SU-DHL-6 (cell line): Measurements from ENCODE around the gene CARD11.

Experiments
- H2AFZ ChIP-seq: fragments of 200-600 bp; sonication (generic); 2 replicates; pipeline ENCODE4 v1.6.1; 2014; ENCODE audit warnings: low read depth, mild to moderate bottlenecking, moderate library complexity, mixed read lengths, antibody characterized with exemption, low read length; ENCODE audit not compliant: severe bottlenecking
- H3F3A ChIP-seq: fragments of 200-600 bp; shearing (Covaris generic); 2 replicates; pipeline ENCODE4 v1.6.0; 2016; ENCODE audit warnings: antibody characterized with exemption, mild to moderate bottlenecking; ENCODE audit not compliant: insufficient read depth
- H3K27ac ChIP-seq: fragments of 200-600 bp; sonication (generic); 2 replicates; pipeline ENCODE4 v1.5.1; 2016; ENCODE audit warnings: low read depth, mild to moderate bottlenecking, low read length, moderate library complexity, mixed read lengths
- H3K27me3 ChIP-seq: fragments of 200-600 bp; sonication (generic), shearing (Covaris generic); 2 replicates; pipeline ENCODE4 v1.6.0; 2014; ENCODE audit warnings: mild to moderate bottlenecking, low read length
- H3K36me3 ChIP-seq: fragments of 200-600 bp; sonication (generic); 2 replicates; pipeline ENCODE4 v1.6.1; 2014; ENCODE audit warnings: mild to moderate bottlenecking, low read length, mixed read lengths
- H3K4me2 ChIP-seq: fragments of 300-600, 200-600 bp; shearing (Covaris generic), sonication (generic); 2 replicates; pipeline ENCODE4 v1.6.0; 2014; ENCODE audit warnings: low read length, low read depth, mild to moderate bottlenecking; ENCODE audit not compliant: poor library complexity, severe bottlenecking
- H3K4me3 ChIP-seq: fragments of 200-600 bp; sonication (generic); 2 replicates; pipeline ENCODE4 v1.5.1; 2014; ENCODE audit warnings: antibody characterized with exemption, low read length, mild to moderate bottlenecking, mixed read lengths; ENCODE audit not compliant: insufficient read depth, poor library complexity, severe bottlenecking
- H3K79me2 ChIP-seq: fragments of 200-600 bp; sonication (generic); 2 replicates; pipeline ENCODE4 v1.6.1; 2014; ENCODE audit warnings: mild to moderate bottlenecking, low read length, moderate library complexity; ENCODE audit not compliant: insufficient read depth
- H3K9ac ChIP-seq: fragments of 200-600 bp; sonication (generic); 2 replicates; pipeline ENCODE4 v1.7.0; 2014; ENCODE audit warnings: mild to moderate bottlenecking, low read length
- H3K9me2 ChIP-seq: fragments of 200-600 bp; sonication (generic); replicated peaks from 2 replicates; pipeline ENCODE4 v1.6.1; 2014; ENCODE audit warnings: low read length; ENCODE audit not compliant: insufficient read depth
- H3K9me3 ChIP-seq: fragments of 200-600 bp; sonication (generic); 2 replicates; pipeline ENCODE4 v1.6.1; 2014; ENCODE audit warnings: low read length, mixed read lengths; ENCODE audit not compliant: insufficient read depth
- H4K20me1 ChIP-seq: fragments of 200-600 bp; sonication (generic); 2 replicates; pipeline ENCODE4 v1.6.1; 2014; ENCODE audit warnings: low read depth, mild to moderate bottlenecking, antibody characterized with exemption, low read length, moderate library complexity, mixed read lengths
- EZH2phosphoT487 ChIP-seq: fragments of 200-600 bp; sonication (generic), shearing (Covaris generic); conservative IDR thresholded peaks from 2 replicates; pipeline ENCODE4 v1.6.1; 2018; ENCODE audit warnings: mild to moderate bottlenecking, antibody characterized with exemption, low read length, moderate library complexity, mixed read lengths
- TF ChIP-seq, protein P1 (sequence below): fragments of 200-600 bp; sonication (generic); IDR thresholded peaks from one replicate; pipeline ENCODE4 v1.5.1; 2017; ENCODE audit warnings: antibody characterized with exemption, mild to moderate bottlenecking, low read length, moderate library complexity; ENCODE audit not compliant: insufficient read depth, poor library complexity, severe bottlenecking

Gene CARD11

DNA sequence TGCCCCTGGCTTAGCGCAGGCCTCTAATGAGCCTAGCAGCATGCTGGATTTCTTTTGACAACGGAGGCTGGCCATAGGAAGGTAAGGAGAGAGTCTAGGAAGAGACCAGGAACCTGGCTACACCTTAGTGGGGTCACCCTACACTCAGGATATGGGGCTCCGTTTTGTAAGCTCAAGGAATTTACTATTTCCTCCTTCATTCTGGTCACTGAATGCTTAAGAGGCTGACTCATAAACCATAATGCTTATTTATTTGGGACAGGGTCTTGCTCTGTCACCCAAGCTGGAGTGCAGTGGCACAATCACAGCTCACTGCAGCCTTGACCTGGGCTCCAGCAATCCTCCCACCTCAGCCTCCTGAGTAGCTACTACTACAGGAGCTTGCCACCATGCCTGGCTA lies 38.4 kb downstream of the CARD11 start:
- no peaks in the 10 kb centered on the region for H3K27me3 ChIP-seq
- H3K9me3 ChIP-seq, result no peaks in the 10 kb centered on the region
- H3F3A ChIP-seq, result no peaks in the 10 kb centered on the region; the same call in 1 of the 2 replicates
- no peaks in the 10 kb centered on the region; the same call in 1 of the 2 replicates for H4K20me1 ChIP-seq
- H3K36me3 ChIP-seq, result no peaks in the 10 kb centered on the region
- H3K4me2 ChIP-seq, result no peak overlapping the region
- no peak overlapping the region for H3K27ac ChIP-seq
- no peak overlapping the region for H3K9ac ChIP-seq
- H3K4me3 ChIP-seq, result no peak overlapping the region
- no peak for TF ChIP-seq EZH2phosphoT487
- TF ChIP-seq, protein P1, sequence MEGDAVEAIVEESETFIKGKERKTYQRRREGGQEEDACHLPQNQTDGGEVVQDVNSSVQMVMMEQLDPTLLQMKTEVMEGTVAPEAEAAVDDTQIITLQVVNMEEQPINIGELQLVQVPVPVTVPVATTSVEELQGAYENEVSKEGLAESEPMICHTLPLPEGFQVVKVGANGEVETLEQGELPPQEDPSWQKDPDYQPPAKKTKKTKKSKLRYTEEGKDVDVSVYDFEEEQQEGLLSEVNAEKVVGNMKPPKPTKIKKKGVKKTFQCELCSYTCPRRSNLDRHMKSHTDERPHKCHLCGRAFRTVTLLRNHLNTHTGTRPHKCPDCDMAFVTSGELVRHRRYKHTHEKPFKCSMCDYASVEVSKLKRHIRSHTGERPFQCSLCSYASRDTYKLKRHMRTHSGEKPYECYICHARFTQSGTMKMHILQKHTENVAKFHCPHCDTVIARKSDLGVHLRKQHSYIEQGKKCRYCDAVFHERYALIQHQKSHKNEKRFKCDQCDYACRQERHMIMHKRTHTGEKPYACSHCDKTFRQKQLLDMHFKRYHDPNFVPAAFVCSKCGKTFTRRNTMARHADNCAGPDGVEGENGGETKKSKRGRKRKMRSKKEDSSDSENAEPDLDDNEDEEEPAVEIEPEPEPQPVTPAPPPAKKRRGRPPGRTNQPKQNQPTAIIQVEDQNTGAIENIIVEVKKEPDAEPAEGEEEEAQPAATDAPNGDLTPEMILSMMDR, result no peak
- H2AFZ ChIP-seq, result no peak overlapping the region
- no peaks in the 10 kb centered on the region for H3K9me2 ChIP-seq
- H3K79me2 ChIP-seq, result peaks cover 89% of the 10 kb centered on the region

DNA sequence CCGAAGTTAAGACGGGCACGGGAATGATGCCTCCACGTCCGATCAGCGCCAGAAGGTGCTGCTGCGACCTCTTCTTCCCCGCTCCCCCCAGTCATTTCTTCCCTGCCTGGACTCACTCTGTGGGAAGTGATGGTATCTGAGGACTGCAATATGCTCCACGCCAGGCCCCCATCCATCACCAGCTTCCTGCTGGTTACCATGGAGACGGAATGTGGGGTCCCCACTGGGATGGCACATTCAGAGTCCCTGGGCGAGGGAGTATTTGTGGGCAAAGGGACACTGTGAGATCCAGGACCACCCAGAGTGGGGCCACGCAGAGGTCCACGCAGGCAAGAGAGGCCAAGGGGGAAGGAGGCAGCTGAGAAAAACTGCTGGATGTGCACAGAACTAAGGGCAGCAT lies 39.7 kb downstream of the CARD11 start:
- H3K79me2 ChIP-seq, result peaks cover 90% of the 10 kb centered on the region
- H3K4me2 ChIP-seq, result no peak overlapping the region
- H3K9me3 ChIP-seq, result no peaks in the 10 kb centered on the region
- TF ChIP-seq, protein P1, result no peak
- no peak for TF ChIP-seq EZH2phosphoT487
- no peaks in the 10 kb centered on the region for H3K27me3 ChIP-seq
- no peak overlapping the region for H3K27ac ChIP-seq
- no peak overlapping the region for H3K9ac ChIP-seq
- H4K20me1 ChIP-seq, result no peaks in the 10 kb centered on the region; the same call in 1 of the 2 replicates
- no peaks in the 10 kb centered on the region for H3K36me3 ChIP-seq
- no peak overlapping the region for H2AFZ ChIP-seq
- H3F3A ChIP-seq, result no peaks in the 10 kb centered on the region; the same call in 1 of the 2 replicates
- H3K9me2 ChIP-seq, result no peaks in the 10 kb centered on the region
- H3K4me3 ChIP-seq, result no peak overlapping the region

DNA sequence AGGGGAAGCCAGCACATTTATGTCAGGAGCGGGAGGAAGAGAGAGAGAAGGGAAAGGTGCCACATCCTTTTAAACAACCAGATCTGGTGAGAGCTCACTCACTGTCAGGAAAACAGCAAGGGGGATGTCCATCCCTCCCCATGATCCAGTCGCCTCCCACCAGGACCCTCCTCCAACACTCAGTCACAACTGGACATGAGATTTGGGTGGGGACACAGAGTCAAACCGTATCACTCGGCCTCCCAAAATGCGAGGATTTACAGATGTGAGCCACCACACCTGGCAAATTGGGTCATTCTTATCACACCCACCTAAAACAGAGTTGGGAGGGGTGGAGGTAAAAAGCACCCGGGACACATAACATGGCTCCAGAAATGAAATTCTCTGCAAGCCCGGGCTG lies 41.0 kb downstream of the CARD11 start:
- no peak overlapping the region for H3K9ac ChIP-seq
- H2AFZ ChIP-seq, result no peak overlapping the region
- no peaks in the 10 kb centered on the region for H3F3A ChIP-seq
- no peaks in the 10 kb centered on the region; the same call in 1 of the 2 replicates for H4K20me1 ChIP-seq
- no peaks in the 10 kb centered on the region for H3K9me2 ChIP-seq
- no peak overlapping the region for H3K4me3 ChIP-seq
- no peak overlapping the region for H3K27ac ChIP-seq
- no peaks in the 10 kb centered on the region for H3K9me3 ChIP-seq
- TF ChIP-seq EZH2phosphoT487, result no peak
- H3K27me3 ChIP-seq, result no peaks in the 10 kb centered on the region
- H3K4me2 ChIP-seq, result no peak overlapping the region
- H3K79me2 ChIP-seq, result peaks cover 81% of the 10 kb centered on the region
- H3K36me3 ChIP-seq, result no peaks in the 10 kb centered on the region

DNA sequence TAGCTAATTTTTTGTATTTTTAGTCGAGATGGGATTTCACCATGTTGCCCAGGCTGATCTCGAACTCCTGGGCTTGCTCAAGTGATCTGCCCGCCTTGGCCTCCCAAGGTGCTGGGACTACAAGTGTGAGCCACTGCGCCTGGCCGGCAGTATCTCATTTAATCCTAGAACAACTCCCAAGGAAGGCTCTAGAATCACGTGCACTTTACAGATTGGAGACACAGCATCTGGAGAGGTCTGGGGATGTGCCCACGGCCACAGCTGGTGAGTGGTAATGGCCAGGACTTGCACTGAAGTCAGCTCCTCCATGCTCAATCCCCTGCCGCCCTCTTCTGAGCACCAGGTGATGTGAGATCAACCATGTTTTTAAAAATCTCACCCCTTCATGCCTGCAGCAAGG lies 43.1 kb downstream of the CARD11 start:
- peaks cover 5% of the 10 kb centered on the region; the same call in 1 of the 2 replicates for H3K9me3 ChIP-seq
- H2AFZ ChIP-seq, result no peak overlapping the region
- TF ChIP-seq, protein P1, result no peak
- TF ChIP-seq EZH2phosphoT487, result no peak
- peaks cover 77% of the 10 kb centered on the region for H3K79me2 ChIP-seq
- H3K9me2 ChIP-seq, result no peaks in the 10 kb centered on the region
- no peak overlapping the region for H3K4me2 ChIP-seq
- H3F3A ChIP-seq, result no peaks in the 10 kb centered on the region
- no peak overlapping the region for H3K27ac ChIP-seq
- no peak overlapping the region for H3K4me3 ChIP-seq
- H3K27me3 ChIP-seq, result no peaks in the 10 kb centered on the region
- H3K36me3 ChIP-seq, result 0 out of 2 replicates have a peak, but pooled peaks cover 3% of the 10 kb centered on the region
- no peak overlapping the region for H3K9ac ChIP-seq
- no peaks in the 10 kb centered on the region; the same call in 1 of the 2 replicates for H4K20me1 ChIP-seq
